ENCODE measurements around the gene OR8G1. TPM values are rescaled to one million over a fixed set of nuclear protein-coding genes. Genes with fewer than 3 reads are reported as not detected.
"Not testable (repeated sequence)": the region's sequence is repeated elsewhere in the genome, so short reads cannot be mapped to it uniquely, and the experiment has no call there.

OR8G1 gene
- total RNA-seq, 1 donor from 2014 or later, result not detected

- H3K36me3 ChIP-seq, result no peaks in the 10 kb centered on the region
- no peak for DNase-seq (ENCODE audit: low spot score in 2 of 2)
- H3K27me3 ChIP-seq, result no peaks in the 10 kb centered on the region
- H3K4me1 ChIP-seq, result no peaks in the 10 kb centered on the region
- TF ChIP-seq CTCF (IDR thresholded peaks at IDR 0.05), result no peak
- H3K9me3 ChIP-seq, result no peaks in the 10 kb centered on the region
- no peak within 1 kb of the TSS for H3K4me3 ChIP-seq
- intact Hi-C loops (cut with DNase I), result no loop called here
- H3K27ac ChIP-seq, result no peak within 1 kb of the TSS
Measured at GRCh38 chr11:124256076-124256475, 15.2 kb downstream of the OR8G1 start, which contains the start of gene OR8G5. Gene OR8G5 (plus strand): TSS chr11:124256376. CDS start chr11:124264932, 8,556 bp downstream.

GRCh38 chr11:124265041-124265440 is 24.1 kb downstream of the OR8G1 start:
- H3K27ac ChIP-seq; H3K27me3 ChIP-seq; H3K9me3 ChIP-seq; DNase-seq (ENCODE audit: low spot score in 2 of 2); H3K36me3 ChIP-seq; H3K4me1 ChIP-seq; H3K4me3 ChIP-seq; intact Hi-C loops (cut with DNase I): not testable (repeated sequence)

GRCh38 chr11:124270886-124271285 is 30.0 kb downstream of the OR8G1 start:
- H3K4me1 ChIP-seq; DNase-seq (ENCODE audit: low spot score in 2 of 2); H3K4me3 ChIP-seq; intact Hi-C loops (cut with DNase I); H3K36me3 ChIP-seq; H3K27ac ChIP-seq; H3K9me3 ChIP-seq; H3K27me3 ChIP-seq: not testable (repeated sequence)

GRCh38 chr11:124274000-124274399 is 33.1 kb downstream of the OR8G1 start:
- intact Hi-C loops (cut with DNase I), result no loop called here
- Histone ChIP-seq H3K4me1 (no peaks in the 10 kb centered on the region), H3K4me3 (no peak overlapping the region), H3K27me3 (no peaks in the 10 kb centered on the region), H3K27ac (no peak overlapping the region), H3K9me3 (no peaks in the 10 kb centered on the region), H3K36me3 (no peaks in the 10 kb centered on the region)
- TF ChIP-seq CTCF (IDR thresholded peaks at IDR 0.05), result no peak
- DNase-seq (ENCODE audit: low spot score in 2 of 2), result no peak

GRCh38 chr11:124276081-124276480 is 35.2 kb downstream of the OR8G1 start:
- Histone ChIP-seq H3K27ac (no peak overlapping the region), H3K36me3 (no peaks in the 10 kb centered on the region), H3K4me1 (no peaks in the 10 kb centered on the region), H3K4me3 (no peak overlapping the region), H3K27me3 (no peaks in the 10 kb centered on the region), H3K9me3 (no peaks in the 10 kb centered on the region)
- no peak for TF ChIP-seq CTCF (IDR thresholded peaks at IDR 0.05)
- DNase-seq (ENCODE audit: low spot score in 2 of 2), result no peak
- intact Hi-C loops (cut with DNase I), result no loop called here

- intact Hi-C loops (cut with DNase I), result no loop called here
- H3K9me3 ChIP-seq, result peaks cover 0 to 3% of the 10 kb centered on the region in 2 donors
Measured at GRCh38 chr11:124277207-124277606, 36.3 kb downstream of the OR8G1 start.

More at GRCh38 chr11:124277207-124277606, 36.3 kb downstream of the OR8G1 start:
- Histone ChIP-seq H3K4me1 (no peaks in the 10 kb centered on the region), H3K36me3 (no peaks in the 10 kb centered on the region), H3K4me3 (no peak overlapping the region), H3K27me3 (no peaks in the 10 kb centered on the region), H3K27ac (no peak overlapping the region)
- no peak for DNase-seq (ENCODE audit: low spot score in 2 of 2)
- TF ChIP-seq CTCF (IDR thresholded peaks at IDR 0.05), result no peak
